Stimulated activated CD8-positive, alpha-beta memory T cell treated with anti-CD3 and anti-CD28 coated beads, Interleukin-15, amount 100 ng/mL, for 24 hours (primary cell): ENCODE results near the gene NMNAT3.

ENCODE experiments used
- DNase-seq: peaks from one replicate; pipeline ENCODE4 v3.0.0-alpha.2; 2020; ENCODE audit warnings: low read depth

The NMNAT3 gene

DNA sequence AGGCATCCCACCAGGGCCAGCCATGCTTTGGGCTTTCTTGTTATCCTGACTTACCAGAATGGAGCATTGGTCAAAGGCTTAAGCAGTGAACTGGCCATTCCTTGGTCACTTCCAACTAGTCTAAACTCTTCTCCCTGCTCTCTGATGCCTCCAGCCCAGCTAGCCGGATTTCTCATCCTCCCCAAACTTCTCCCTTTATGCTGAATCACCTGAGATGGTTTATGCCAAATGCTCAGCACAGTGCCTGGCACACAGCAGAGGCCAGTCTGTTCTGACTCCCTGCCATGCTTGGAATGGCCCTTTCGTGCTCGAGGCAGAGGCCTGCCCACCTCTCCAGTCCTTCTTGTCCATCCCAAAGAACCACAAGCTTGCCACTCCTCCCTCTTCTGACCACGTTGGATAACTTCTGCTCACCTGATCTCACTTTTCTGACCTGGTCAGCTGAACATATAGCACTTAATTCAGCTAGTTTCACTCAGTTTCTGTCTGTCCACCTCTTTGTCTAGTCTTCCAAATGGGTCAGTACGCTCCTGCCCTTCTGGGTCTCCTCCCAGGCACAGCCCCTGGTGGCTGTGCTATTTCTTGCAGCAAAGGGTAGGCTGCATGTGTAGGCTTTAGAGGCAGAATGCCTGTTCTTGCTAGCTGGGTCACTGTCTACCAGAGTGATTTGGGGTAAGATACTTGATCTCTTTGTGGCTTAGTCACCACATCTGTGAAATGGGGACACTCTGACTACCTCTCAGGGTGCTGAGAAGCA, 136.1 kb downstream of the NMNAT3 start:
- no peak for DNase-seq

DNA sequence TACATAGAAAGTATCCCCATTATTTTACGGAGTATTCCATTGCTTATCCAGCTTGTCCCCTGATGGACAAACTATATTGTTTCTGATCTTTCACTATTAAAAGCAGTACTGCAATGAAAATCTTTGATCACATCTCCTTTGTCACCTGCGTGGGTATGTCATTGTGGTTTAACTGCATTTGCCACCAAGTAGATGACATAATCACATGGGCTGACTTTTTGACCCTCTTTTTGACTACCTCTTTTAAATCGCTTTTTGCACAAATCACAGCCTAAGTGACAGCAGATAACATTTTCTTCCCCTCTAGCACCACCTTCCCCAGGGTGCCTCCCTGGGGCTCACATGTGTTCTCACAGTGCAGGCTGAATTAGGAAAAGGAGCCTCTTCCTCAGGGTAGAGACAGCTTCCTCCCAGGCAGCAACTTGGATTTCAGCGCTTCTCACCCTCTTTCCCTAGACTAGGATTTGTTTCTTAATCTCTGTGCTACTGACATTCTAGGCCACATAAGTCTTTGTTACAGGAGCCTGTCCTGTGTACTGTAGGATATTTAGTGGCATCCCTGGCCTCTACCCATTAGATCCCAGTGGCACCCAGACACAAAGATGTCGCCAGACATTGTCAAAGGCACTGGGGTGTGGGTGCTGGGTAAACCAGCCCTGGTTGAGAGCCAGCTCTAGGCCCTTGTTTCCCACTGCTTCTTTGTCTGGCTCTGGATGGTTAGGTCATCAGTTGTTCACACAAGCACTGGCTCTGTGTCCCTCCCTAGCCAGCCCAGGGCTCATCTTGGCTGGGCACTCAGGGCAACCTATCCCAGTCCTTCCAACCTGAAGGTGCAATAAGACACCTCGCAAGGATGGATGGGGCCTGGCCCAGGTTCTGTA, 136.9 kb downstream of the NMNAT3 start:
- DNase-seq, result no peak

DNA sequence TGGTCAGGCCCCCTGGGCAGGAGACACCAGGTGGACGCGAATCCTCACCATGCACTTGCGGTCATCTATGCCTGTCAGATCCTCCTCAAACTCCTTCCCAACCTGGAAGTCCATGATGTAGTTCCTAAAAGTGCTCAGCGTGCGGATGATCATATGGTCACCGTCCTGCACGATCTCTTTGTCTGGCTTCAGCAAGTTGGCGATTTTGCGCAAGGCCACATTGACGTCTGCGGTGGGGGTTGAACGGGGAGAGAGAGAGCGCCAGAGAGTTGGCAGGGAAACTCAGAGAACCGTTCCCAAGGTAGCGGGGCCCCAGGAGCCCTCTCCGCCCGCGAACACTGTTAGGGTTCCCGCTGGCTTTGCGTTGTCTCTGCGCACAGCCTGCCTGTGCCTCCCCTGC, 139.0 kb downstream of the NMNAT3 start:
- no peak for DNase-seq

DNA sequence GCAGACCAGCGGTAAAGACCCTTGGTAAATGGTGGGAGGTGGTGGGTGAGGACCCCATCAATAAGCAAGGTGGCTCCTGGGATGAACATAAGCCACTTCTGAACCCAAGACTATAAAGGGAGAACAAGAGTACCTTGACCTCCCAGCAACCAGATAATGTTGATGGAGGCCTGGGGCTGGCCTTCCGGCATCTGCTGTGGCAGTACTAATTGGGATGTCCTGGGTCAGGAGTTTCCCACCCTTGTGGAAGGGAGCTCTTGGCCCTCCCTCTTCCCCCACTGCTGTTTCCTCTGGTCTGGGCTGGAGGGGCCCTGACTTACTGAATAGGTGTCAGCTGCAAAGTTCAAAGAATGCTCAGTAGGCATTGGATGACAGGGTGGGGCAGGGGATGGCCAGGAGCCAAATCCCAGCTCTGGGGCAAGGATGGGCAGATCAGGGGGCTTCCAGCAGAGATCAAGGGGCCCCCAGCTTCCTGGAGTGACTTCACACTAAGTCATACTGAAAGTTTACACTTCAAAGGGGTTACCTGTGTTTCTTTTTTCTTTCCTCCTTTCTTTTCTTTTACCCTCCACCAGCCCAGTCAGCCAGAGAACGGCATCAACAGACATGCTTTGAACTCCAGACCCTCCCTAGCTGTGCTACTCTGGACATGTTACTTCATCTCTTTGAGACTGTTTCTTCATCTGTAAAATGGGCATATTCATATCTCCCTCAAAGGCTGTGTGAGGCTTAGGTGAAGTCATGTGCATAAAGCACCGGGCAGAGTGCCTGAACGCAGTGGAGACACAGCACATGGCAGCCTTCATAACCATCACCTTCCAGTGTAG, 139.8 kb downstream of the NMNAT3 start:
- DNase-seq, result no peak

DNA sequence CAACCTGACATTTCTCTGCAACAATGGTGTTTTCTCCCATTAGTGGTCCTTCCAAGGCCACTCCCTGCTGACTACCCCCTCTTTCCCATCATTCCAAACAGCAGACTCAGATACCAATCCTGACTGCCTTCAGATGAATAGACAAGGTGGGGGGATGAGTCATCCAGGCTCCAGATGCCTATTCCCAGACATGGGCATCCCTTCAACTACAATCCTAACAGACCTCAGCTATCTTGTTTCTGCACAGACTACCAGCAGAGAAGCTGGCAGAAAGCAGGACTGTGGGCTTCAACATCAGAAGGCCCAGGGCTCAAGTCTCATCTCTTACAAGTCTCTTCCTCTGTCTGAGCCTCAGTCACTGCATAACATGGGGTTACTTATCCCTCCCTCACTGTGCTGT, 140.4 kb downstream of the NMNAT3 start:
- DNase-seq, result no peak

DNA sequence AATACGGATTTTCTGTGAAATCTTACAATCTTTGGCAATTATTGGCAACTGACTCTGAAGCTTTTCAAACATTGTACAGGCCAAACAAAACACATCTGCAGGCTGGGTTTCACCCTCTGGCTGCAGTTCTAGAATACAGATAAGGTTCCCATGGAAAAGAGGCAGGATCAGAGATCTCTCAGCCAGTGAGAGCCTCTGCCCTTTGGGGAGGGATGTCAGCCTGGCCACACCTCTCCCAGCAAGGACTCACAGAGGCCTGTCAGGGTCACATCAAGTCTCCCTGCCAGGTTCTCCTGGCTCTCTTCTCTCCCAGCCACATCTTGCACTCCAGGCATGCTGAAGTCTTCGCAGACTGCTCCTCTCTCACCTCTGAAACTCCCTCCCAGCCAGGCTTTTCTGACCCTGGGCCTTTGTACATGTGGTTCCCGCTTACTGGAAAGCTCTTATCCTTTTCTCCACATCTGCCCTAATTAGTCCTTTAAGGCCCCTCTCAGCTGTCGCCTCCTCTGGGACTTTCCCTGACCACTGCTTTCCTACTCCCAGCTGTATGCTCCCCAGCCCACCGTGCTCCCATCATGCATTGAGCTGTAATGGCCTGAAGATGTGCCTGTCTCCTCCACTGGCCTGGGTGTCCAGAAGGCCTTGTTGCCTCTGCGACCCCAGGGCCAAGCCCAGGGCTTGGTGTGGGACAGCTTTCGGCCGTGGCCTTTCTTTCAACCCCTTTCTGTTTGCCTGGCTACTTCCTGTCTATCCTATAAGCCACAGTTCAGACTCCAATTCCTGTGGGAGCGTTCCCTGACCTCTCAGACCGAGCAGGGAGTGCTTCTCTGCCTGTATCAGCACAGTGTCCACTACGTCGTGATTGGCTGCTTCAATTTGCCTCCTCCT, 142.5 kb downstream of the NMNAT3 start:
- DNase-seq, result no peak

DNA sequence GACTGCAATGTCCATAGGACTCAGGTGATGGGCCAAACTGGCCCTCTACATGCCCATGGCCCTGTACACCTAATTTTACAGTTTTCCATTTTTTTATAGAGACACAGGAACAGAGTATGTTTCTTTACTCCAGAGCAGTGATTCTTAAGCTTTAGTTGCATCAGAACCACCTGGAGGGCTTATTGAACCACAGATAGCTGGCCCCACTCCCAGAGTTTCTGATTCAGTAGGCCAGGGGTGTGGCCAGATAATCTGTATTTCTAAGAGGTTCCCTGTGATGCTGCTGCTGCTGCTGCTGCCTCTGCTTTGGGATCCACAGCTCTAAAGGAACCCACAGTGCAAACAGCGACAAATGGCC, 143.3 kb downstream of the NMNAT3 start:
- DNase-seq, result no peak

DNA sequence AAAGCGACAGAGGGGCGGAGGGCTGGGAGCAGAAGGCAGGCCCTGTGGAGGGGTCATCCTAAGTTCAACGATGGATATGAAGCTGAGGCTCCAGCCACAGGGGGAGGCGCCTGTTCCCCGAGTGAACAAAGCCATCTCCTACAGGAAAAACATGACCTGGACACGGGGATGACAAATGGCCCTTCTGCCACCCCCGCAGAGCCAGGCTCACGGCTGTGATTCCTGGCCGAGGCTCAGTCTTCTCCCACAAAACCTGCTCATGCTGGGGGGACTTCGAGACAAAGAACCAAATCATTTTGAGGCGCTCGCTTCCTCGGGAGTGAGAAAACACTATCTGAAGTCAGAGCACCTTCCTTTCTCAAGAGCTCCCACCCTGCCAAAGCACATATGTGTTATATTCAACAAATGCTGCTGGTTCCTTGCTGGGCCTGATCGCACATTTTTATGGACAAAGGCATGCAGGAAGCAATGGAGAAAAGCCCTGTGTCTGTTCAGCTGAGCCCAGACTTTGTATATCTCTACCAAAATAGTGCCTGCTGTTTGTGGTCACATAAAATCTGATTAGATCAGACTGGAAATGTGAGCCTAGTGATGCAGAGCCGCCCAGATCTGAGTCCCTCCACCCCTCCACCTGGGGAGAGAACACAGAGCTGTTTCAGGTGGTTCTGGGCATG, 143.9 kb downstream of the NMNAT3 start:
- no peak for DNase-seq

DNA sequence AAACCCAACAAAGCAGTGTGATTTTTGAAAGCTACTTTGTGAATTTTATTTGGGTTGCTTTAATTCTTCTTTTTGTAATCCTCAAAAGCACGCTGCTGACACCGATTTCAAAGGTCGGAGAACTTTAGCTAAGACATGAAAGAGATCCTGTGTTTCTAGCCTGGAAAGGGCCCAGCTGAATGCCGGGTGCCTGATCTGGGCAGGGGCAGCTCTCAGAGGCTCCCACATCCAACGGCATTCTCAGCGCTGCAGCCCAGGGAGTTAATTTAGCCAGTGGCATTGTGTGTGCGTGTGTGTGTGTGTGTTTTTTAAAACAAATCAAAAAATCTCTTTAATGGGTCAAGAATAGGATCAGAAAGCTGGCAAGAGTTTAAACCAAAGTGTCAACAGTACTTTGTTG, 144.8 kb downstream of the NMNAT3 start:
- no peak for DNase-seq

DNA sequence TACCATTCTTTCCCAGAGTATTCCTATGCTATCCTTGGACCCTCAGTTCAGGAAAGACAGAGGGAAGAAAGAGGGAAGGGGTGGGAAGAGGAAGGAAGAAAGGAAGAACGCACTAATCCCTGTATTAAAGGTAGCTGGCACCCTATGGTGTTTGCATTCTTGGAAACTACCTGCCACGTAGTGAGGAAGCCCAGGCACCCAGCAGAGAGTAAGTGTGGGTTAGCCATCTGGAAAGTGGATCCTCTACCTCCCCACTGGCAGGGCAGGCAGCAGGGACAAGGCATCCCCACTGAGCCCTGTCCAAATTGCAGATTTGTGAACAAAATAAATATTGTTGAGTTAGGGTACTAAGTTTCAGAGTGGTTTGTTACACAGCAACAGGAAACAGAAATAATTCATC, 147.1 kb downstream of the NMNAT3 start:
- DNase-seq, result no peak

DNA sequence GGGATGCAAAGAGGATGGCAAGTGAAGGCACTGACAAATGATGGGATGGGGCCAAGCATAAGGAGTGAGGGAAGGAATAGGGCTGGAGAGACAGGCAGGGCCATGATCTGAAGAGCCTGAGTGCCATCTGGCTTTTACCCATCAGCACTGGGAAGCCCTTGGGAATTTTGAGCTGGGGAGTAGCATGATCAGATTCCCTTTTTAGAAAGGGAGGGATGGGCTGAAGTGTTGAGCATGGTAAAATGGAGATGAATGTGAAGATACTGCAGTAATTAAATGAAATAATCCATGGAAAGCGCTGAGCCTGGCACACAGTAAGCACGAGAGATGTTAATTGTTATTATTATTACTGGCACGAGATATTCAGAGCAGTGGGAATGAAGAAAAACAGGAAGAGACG, 148.1 kb downstream of the NMNAT3 start:
- DNase-seq, result no peak

DNA sequence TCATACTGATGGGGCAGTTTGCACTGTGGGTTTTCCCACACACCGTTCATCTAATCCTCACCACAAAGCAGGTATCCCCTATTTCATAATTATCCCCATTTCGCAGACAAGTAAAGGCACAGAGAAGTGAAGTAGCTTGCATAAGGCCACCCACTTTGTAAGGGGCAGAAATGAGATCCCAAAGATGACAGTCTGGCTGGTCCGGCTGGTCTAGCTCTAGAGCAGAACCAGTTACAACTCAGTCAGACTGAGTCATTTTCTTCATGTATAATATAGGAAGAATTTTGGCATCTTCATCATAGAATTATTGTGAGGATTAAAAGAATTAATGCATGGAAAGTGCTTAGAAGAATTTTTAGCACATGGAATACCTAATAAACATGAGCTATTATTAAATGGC, 148.8 kb downstream of the NMNAT3 start:
- no peak for DNase-seq

DNA sequence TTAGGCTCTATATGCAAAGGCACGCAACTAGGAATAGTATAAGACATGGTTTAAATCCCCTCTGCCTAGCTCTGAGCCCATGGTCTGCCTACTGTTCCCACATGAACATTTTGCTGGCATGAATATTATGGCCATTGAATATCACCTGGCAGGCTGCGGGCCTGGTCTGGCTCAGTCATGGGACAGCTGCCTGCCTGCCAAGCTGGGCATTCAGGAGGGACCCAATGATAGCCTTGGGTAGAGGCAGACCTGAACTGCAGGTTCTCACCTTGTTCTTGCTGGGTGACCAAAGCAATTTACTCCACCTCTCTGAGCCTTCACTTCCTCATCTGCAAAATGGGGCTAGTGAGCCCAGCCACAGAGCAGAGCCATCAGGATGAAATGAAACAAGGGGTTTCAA, 149.5 kb downstream of the NMNAT3 start:
- no peak for DNase-seq

DNA sequence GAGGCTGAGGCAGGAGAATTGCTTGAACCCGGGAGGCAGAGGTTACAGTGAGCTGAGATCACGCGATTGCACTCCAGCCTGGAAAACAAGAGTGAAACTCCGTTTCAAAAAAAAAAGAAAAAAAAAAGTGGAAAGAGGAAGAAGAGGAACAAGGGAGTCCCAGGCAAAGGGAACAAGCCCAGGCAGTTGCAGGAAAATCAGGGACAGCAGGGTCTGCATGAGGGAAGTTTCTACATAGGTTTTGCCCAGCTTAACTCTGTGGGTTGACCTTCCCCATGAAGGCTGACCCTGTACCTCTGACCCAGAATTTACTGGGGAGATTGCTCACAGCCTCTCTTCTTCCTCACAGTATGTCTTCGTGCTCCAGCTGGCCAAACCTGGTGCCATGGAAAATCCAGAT, 150.5 kb downstream of the NMNAT3 start:
- DNase-seq, result no peak

DNA sequence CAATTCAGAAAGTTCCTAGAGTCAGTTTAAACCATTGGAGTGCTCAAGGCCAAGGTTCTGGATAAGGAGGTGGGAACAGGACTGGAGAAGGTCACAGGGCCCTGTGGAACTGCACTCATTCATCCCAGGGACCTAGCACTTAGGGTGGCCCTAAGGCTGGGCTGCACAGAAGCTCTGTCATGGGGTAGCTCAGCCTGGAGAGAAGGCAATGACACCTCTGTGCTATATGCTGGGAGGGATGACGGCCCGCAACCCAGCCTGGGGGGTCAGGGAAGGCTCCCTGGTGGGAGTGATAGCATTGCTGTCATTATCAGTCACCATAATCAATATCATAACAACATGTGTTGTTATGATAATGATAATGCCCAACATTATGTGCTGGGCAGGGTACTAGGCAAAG, 151.6 kb downstream of the NMNAT3 start:
- no peak for DNase-seq

DNA sequence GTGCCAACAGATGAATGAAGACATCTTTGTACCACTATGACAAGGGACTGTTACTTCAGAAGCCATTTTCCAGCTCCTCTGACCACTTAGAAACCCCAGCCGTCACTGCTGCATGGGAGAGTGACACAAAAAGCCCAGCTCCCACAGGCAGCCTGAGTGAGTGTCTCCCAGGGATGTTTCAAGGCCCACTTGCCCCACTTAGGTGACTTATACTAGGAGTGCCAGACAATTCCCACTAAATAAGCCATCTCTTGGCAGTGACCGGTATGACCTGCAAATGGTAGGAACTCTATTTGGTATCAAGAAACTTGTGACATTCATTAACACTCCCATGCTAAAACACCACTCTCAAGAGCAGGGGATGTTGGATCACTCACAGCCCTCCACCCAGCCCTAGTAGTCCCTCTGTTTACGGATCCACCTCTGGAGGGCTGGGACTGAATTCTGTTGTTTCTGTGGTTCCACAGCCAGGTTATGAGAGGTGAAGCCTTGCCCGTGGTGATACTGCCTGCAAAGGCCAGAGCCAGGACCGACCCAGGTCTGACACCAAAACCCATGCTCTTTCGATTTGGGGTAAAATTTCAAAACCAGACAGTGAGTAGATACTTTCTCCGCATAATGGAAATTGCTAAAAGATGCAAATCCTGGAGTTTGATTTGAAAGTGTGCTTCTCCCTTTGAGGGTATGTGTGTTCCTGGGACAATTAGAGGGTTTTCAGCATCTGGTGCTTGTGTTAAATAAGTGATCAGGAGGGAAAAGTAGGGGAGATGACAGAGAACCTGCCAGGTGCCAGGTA, 152.7 kb downstream of the NMNAT3 start:
- DNase-seq, result no peak

DNA sequence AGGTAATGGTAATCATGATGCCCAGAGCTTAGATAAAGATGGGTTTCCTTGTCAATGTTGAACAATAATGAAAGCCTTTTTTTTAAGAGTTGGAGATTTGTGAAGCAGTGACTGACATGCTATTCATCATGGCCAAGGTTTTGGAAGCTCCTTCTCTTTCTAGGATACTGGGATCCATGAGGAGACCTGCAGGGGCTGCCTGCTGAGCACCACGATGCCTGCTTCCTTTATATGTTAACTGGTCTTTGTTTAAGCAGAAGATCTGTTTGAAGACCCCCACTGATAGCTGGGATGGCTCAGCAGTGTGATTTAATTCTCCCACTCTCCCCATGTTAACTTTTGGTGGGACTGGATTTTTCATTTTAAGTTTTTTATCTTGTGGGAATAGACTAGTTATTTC, 154.1 kb downstream of the NMNAT3 start:
- no peak for DNase-seq

DNA sequence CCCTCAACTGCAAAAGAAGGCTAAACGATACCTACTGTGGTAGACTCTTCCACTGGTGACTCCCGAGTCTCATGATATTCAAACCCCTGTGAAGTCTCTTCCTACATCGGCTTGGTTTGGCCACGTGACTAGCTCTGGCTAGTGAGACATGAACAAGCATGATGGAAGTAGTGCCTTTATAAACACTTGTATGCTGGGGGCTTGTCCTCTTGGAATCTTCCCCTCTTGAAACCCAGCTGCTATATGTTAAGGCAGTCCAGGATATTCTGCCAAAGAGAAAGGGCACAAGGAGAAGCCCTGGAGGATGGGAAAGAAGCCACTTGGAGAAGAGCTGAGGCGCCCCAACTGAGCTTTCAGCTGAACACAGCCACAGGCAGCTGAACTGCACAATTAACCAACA, 154.6 kb downstream of the NMNAT3 start:
- no peak for DNase-seq

DNA sequence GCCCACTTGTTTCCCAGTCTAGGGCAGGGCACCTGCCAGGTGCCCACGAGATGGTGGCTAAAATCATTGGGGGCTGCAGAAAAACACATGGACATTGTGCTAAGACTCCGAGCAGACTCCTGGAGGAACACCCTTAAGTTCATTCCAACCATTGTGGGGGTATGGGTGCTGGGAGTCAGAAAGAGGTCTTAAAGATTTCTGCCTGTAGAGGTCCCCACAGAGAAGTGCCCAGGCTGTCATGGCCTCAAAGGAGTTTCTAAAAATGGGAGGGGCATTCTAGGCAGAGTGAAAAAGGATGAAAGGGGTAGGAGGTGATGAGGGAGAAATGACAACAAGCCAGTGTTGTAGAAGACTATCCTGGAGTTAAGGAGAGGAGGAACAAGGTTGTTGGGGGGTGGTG, 155.4 kb downstream of the NMNAT3 start:
- no peak for DNase-seq

DNA sequence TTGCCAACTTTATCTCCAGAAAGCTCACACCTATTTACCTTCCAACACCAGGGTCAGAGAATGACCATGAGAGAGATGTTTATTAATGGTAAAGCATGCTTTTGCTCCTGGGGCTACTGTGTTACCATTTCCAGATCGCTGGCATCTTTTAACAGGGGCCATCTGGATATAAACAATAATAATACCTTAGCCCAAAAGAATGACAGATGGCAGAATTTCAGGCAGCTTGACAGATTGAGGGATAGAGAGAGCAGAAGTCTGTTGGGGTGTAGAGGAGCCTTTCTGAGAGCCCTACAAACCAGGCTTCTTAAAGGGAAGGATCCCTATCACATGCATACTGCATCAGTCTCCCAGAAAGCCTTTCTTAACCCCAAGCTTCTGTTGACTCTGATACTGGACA, 156.0 kb downstream of the NMNAT3 start:
- no peak for DNase-seq
